ENCODE data around the gene KANK2. TPM values are rescaled to one million over a fixed set of nuclear protein-coding genes. Genes with fewer than 3 reads are reported as not detected.

KANK2 gene
- polyA plus RNA-seq, 1 of the 3 experiments (the other 2 are of a cell fraction), result 92.4 TPM

GRCh38 chr19:11166281-11167142 is 30.8 kb downstream of the KANK2 start:
- H3K36me3 ChIP-seq (replicated peaks in 1 of 2; ENCODE audit: control insufficient read depth in 1 of 2, insufficient read depth in 2 of 2, low read length in 1 of 2), result peaks cover 16 to 52% of the 10 kb centered on the region in 2 experiments
- 93% methylated on average over 26 of the region's 26 CpGs for WGBS (ENCODE audit: low lambda C conversion rate)
- CTCF ChIA-PET, result interaction anchor here (0.8 kb wide), 1 partner anchor 11 kb away, joined by 3 read pairs; no protein-coding TSS in a partner anchor

GRCh38 chr19:11165486-11166030 is 31.8 kb downstream of the KANK2 start:
- no peaks in the 10 kb centered on the region for H3K9me2 ChIP-seq
- no peak overlapping the region for H3K27ac ChIP-seq (ENCODE audit: low read depth in 2 of 2, low read length in 1 of 2)
- H3K36me3 ChIP-seq (replicated peaks in 1 of 2; ENCODE audit: control insufficient read depth in 1 of 2, insufficient read depth in 2 of 2, low read length in 1 of 2), result peaks cover 16 to 49% of the 10 kb centered on the region in 2 experiments
- H3K27me3 ChIP-seq (ENCODE audit: insufficient read depth), result no peaks in the 10 kb centered on the region
- H3K4me3 ChIP-seq (ENCODE audit: low read depth in 2 of 2, low read length in 1 of 2), result no peak overlapping the region
- TF ChIP-seq FOSL2 (IDR thresholded peaks at IDR 0.05; ENCODE audit: borderline replicate concordance, low read depth), result no peak
- TF ChIP-seq MAX (IDR thresholded peaks at IDR 0.05; ENCODE audit: low read depth), result no peak
- TF ChIP-seq FOXJ3 (CRISPR knock-in tag; IDR thresholded peaks at IDR 0.05), result no peak
- no peak for TF ChIP-seq FOXM1 (IDR thresholded peaks at IDR 0.05; ENCODE audit: low read depth)
- TF ChIP-seq RCOR1 (IDR thresholded peaks at IDR 0.05; ENCODE audit: low read length), result no peak
- TF ChIP-seq NFIC (IDR thresholded peaks at IDR 0.05; ENCODE audit: borderline replicate concordance), result no peak
- TF ChIP-seq RFX5 (IDR thresholded peaks at IDR 0.05; ENCODE audit: low read length), result no peak
- no peak for TF ChIP-seq PBX3 (IDR thresholded peaks at IDR 0.05)
- no peak for TF ChIP-seq ELF1 (IDR thresholded peaks at IDR 0.05)
- TF ChIP-seq GATA2 (CRISPR knock-in tag; IDR thresholded peaks at IDR 0.05), result no peak
- no peak for TF ChIP-seq RXRA (IDR thresholded peaks at IDR 0.05; ENCODE audit: borderline replicate concordance, low read depth)
- TF ChIP-seq SIN3A (IDR thresholded peaks at IDR 0.05; ENCODE audit: borderline replicate concordance, low read depth, low read length), result no peak
- TF ChIP-seq IRF3 (IDR thresholded peaks at IDR 0.05; ENCODE audit: low read depth, low read length), result no peak
- TF ChIP-seq TAF1 (IDR thresholded peaks at IDR 0.05; ENCODE audit: borderline replicate concordance, low read depth, low read length), result no peak
- TF ChIP-seq TEAD4 (IDR thresholded peaks at IDR 0.05; ENCODE audit: borderline replicate concordance, insufficient read depth), result no peak
- H2AFZ ChIP-seq (ENCODE audit: low read depth), result no peak overlapping the region
- ChIA-PET POLR2A (no interaction called here), CTCF (no interaction called here)
- DNase-seq, result no peak
- H3K4me1 ChIP-seq (ENCODE audit: control insufficient read depth in 1 of 2, insufficient read depth in 2 of 2, low read depth in 1 of 2, low read length in 1 of 2), result peaks cover 0 to 16% of the 10 kb centered on the region in 2 experiments; a peak in 2 of 4 replicates
- H3F3A ChIP-seq (replicated peaks; ENCODE audit: insufficient read depth), result peaks cover 28% of the 10 kb centered on the region
- no peaks in the 10 kb centered on the region; the same call in 1 of the 2 replicates for H3K79me2 ChIP-seq (ENCODE audit: insufficient read depth)
- no peaks in the 10 kb centered on the region for H3K9me3 ChIP-seq
- no peak overlapping the region for H3K9ac ChIP-seq
- WGBS (ENCODE audit: low lambda C conversion rate), result 97% methylated on average over 13 of the region's 13 CpGs
- no peak overlapping the region for H3K4me2 ChIP-seq
- no peaks in the 10 kb centered on the region for H4K20me1 ChIP-seq (ENCODE audit: insufficient read depth)

More at GRCh38 chr19:11166281-11167142, 30.8 kb downstream of the KANK2 start:
- Histone ChIP-seq H3K9ac (no peak overlapping the region), H3K4me1 (ENCODE audit: control insufficient read depth in 1 of 2, insufficient read depth in 2 of 2, low read depth in 1 of 2, low read length in 1 of 2) (peaks cover 0 to 16% of the 10 kb centered on the region in 2 experiments; a peak in 2 of 4 replicates), H2AFZ (ENCODE audit: low read depth) (no peak overlapping the region), H4K20me1 (ENCODE audit: insufficient read depth) (no peaks in the 10 kb centered on the region), H3K27ac (ENCODE audit: low read depth in 2 of 2, low read length in 1 of 2) (no peak overlapping the region), H3K4me2 (no peak overlapping the region), H3K9me2 (no peaks in the 10 kb centered on the region), H3K27me3 (ENCODE audit: insufficient read depth) (no peaks in the 10 kb centered on the region), H3F3A (replicated peaks; ENCODE audit: insufficient read depth) (peaks cover 28% of the 10 kb centered on the region), H3K4me3 (ENCODE audit: low read depth in 2 of 2, low read length in 1 of 2) (no peak overlapping the region), H3K9me3 (no peaks in the 10 kb centered on the region), H3K79me2 (ENCODE audit: insufficient read depth) (no peaks in the 10 kb centered on the region; the same call in 1 of the 2 replicates)
- POLR2A ChIA-PET, result interaction anchor here (0.7 kb wide), 1 partner anchor 53 kb away, joined by 3 read pairs; no protein-coding TSS in a partner anchor
- TF ChIP-seq IRF3 (IDR thresholded peaks at IDR 0.05; ENCODE audit: low read depth, low read length) (no peak), RAD21 (IDR thresholded peaks at IDR 0.05; ENCODE audit: low read length) (no peak), EZH2phosphoT487 (IDR thresholded peaks at IDR 0.05; ENCODE audit: borderline replicate concordance, low read depth) (no peak), RFX5 (IDR thresholded peaks at IDR 0.05; ENCODE audit: low read length) (no peak), POLR2AphosphoS5 (IDR thresholded peaks at IDR 0.05; ENCODE audit: low read depth, low read length) (no peak), RXRA (IDR thresholded peaks at IDR 0.05; ENCODE audit: borderline replicate concordance, low read depth) (no peak), RCOR1 (IDR thresholded peaks at IDR 0.05; ENCODE audit: low read length) (no peak), MXI1 (IDR thresholded peaks at IDR 0.05; ENCODE audit: low read depth, low read length) (no peak), FOSL2 (IDR thresholded peaks at IDR 0.05; ENCODE audit: borderline replicate concordance, low read depth) (no peak)
- DNase-seq, result no peak

Measured in SK-N-SH (cell line).